K562 (cell line): ENCODE data around the gene NBEAL1. TPM values are rescaled to one million over a fixed set of nuclear protein-coding genes. Genes with fewer than 3 reads are reported as not detected.

Experiments used
- ATAC-seq: fragments of 200-7000 bp; cut with Tn5 transposase; 3 replicates; pipeline ENCODE4 v1.9.1; 2020; ENCODE audit warnings: moderate library complexity
- BruUV-seq: library from RNA; stranded (reverse); fragments of 400-500 nt; replicated peaks from 2 replicates; lab custom pipeline; 2021; lab: Mats Ljungman, UMichigan
- CTCF ChIA-PET: fragments of 300-600 bp; formaldehyde crosslinking; extraction: SDS; loops from one replicate; lab custom pipeline; 2021; ENCODE audit warnings: low intra/inter-chr PET ratio; lab: Yijun Ruan, JAX
- POLR2A ChIA-PET: fragments of 300-600, 350-650 bp; sonication (Branson Sonifier 250); formaldehyde crosslinking; extraction: SDS; loops from one replicate; lab custom pipeline; 2021; ENCODE audit warnings: antibody characterized with exemption, inconsistent platforms; lab: Yijun Ruan, JAX
- DNase-seq, 4 experiments: peaks; one replicate each; pipeline versions ENCODE4 v3.0.0 to v3.0.0-alpha.2; 2011 to 2018; ENCODE audit warnings: low spot score in 3 of 4, mixed read lengths in 3 of 4; ENCODE audit errors: extremely low read depth in 1 of 4
- FAIRE-seq: peaks from 2 replicates; lab custom pipeline; 2011; peaks lifted over from hg19 to GRCh38; lab: Jason Lieb, UNC
- H2AFZ ChIP-seq: 2 replicates; pipeline ENCODE4 v1.6.0; 2011; ENCODE audit warnings: low read depth, low read length, control low read depth, inconsistent platforms
- H3K27ac ChIP-seq: fragments of 200-600 bp; 3 replicates; pipeline ENCODE4 v1.8.0; 2011; ENCODE audit warnings: low read depth, mild to moderate bottlenecking, control low read depth, inconsistent platforms, low read length, moderate library complexity, mixed read lengths; ENCODE audit errors: extremely low read depth
- H3K27me3 ChIP-seq, 2 experiments: fragments of 300-600 bp in 1 of 2; 2 replicates in 1 of 2; 3 replicates in 1 of 2; pipeline versions ENCODE4 v1.6.0 to v1.8.0; 2011; ENCODE audit warnings: inconsistent platforms in 2 of 2, low read length in 2 of 2, mild to moderate bottlenecking in 1 of 2, mixed read lengths in 1 of 2, moderate library complexity in 1 of 2; ENCODE audit not compliant: control insufficient read depth in 2 of 2, insufficient read depth in 2 of 2
- H3K36me3 ChIP-seq: fragments of 300-600 bp; 3 replicates; pipeline ENCODE4 v1.8.0; 2011; ENCODE audit warnings: mild to moderate bottlenecking, low read length, inconsistent platforms; ENCODE audit not compliant: control insufficient read depth, insufficient read depth
- H3K4me1 ChIP-seq, 2 experiments: fragments of 200-600 bp in 1 of 2; replicated peaks in 1 of 2; 2 replicates in 1 of 2; 3 replicates in 1 of 2; pipeline versions ENCODE4 v1.5.1 to v1.8.0; 2011; ENCODE audit warnings: inconsistent platforms in 2 of 2, low read length in 2 of 2, mild to moderate bottlenecking in 1 of 2, mixed read lengths in 1 of 2, moderate library complexity in 1 of 2; ENCODE audit not compliant: control insufficient read depth in 2 of 2, insufficient read depth in 2 of 2
- H3K4me2 ChIP-seq: 2 replicates; pipeline ENCODE4 v1.6.1; 2011; ENCODE audit warnings: low read length, control low read depth, inconsistent platforms, mixed read lengths; ENCODE audit not compliant: insufficient read depth
- H3K4me3 ChIP-seq: fragments of 200-600 bp; sonication (generic), shearing (Covaris generic); 2 replicates; pipeline ENCODE4 v1.5.1; 2016; ENCODE audit warnings: control low read depth, inconsistent platforms
- H3K79me2 ChIP-seq: fragments of 200-600 bp; 3 replicates; pipeline ENCODE4 v1.8.0; 2011; ENCODE audit warnings: low read length, inconsistent platforms; ENCODE audit not compliant: control insufficient read depth, insufficient read depth
- H3K9ac ChIP-seq, 2 experiments: 2 replicates each; pipeline versions ENCODE4 v1.6.0 to v1.6.1; 2011; ENCODE audit warnings: low read depth in 2 of 2, low read length in 2 of 2, control low read depth in 1 of 2, inconsistent platforms in 1 of 2, mild to moderate bottlenecking in 1 of 2, mixed read lengths in 1 of 2; ENCODE audit not compliant: insufficient read depth in 1 of 2
- H3K9me1 ChIP-seq: one replicate; pipeline ENCODE4 v1.6.0; 2011; ENCODE audit warnings: inconsistent platforms, mild to moderate bottlenecking, low read length, moderate library complexity; ENCODE audit not compliant: control insufficient read depth, insufficient read depth
- H3K9me3 ChIP-seq: replicated peaks from 2 replicates; pipeline ENCODE4 v1.5.1; 2011; ENCODE audit warnings: low read depth, low read length, inconsistent platforms; ENCODE audit not compliant: control insufficient read depth, insufficient read depth
- H4K20me1 ChIP-seq: replicated peaks from 2 replicates; pipeline ENCODE4 v1.6.1; 2011; ENCODE audit warnings: low read length, inconsistent platforms, mixed read lengths; ENCODE audit not compliant: control insufficient read depth, insufficient read depth
- EWSR1 ChIP-seq: fragments of 450-650 bp; IDR thresholded peaks from 2 replicates; pipeline ENCODE4 v1.6.1; 2018; ENCODE audit warnings: borderline replicate concordance, mild to moderate bottlenecking, low read depth, moderate library complexity; ENCODE audit not compliant: partially characterized antibody
- KDM1A ChIP-seq, 2 experiments: fragments of 450-650 bp; IDR thresholded peaks; 2 replicates each; pipeline ENCODE4 v1.6.1; 2016; ENCODE audit warnings: mild to moderate bottlenecking in 2 of 2
- POLR3G ChIP-seq: IDR thresholded peaks from 2 replicates; pipeline ENCODE4 v1.6.1; 2011; ENCODE audit not compliant: insufficient read length, insufficient replicate concordance; ENCODE audit errors: extremely low read depth
- TEAD1 ChIP-seq, 2 experiments: fragments of 450-650 bp in 1 of 2; sonication (generic) in 1 of 2; formaldehyde crosslinking; IDR thresholded peaks; 2 replicates each; pipeline versions ENCODE4 v1.4.0 to v1.8.0; 2020 to 2022; ENCODE audit warnings: mild to moderate bottlenecking in 2 of 2, missing genetic modification reagents in 1 of 2
- ZC3H11A ChIP-seq: IDR thresholded peaks from 2 replicates; pipeline ENCODE4 v1.6.1; 2012; ENCODE audit warnings: low read depth, low read length, improper control_type of control experiment
- ZNF316 ChIP-seq: fragments of 450-650 bp; IDR thresholded peaks from 2 replicates; pipeline ENCODE4 v1.6.1; 2016
- WGBS: fragments of 100-300 bp; shearing (Covaris generic); methylation state at CpG from one replicate; pipeline ENCODE4 v1.1.6; 2016; ENCODE audit warnings: low coverage, mixed read lengths; ENCODE audit not compliant: insufficient coverage; ENCODE audit errors: missing lambda C conversion rate; 5-methylcytosine and 5-hydroxymethylcytosine counted together
- in situ Hi-C: fragments of 300-500 bp; cut with MboI; formaldehyde crosslinking; loops from 4 replicates; pipeline ENCODE4 v1.15.0; 2018; ENCODE audit warnings: inconsistent platforms, mixed read lengths
- intact Hi-C: fragments of 100-400 bp; cut with micrococcal nuclease; formaldehyde crosslinking; loops from 2 replicates; pipeline ENCODE4 v1.14.2; 2022
- polyA plus RNA-seq, 8 experiments: library from polyadenylated mRNA; depleted of rRNA in 4 of 8; stranded (reverse) in 5 of 8; unstranded in 3 of 8; fragments of >200 nt; fragmentation: Nextera tagmentation in 2 of 8; fragmentation: Illumina TruSeq in 1 of 8; extraction: Ambion mirVana in 2 of 8; extraction: Trizol in 1 of 8; gene quantifications; 2 replicates each; pipeline versions ENCODE4 v1.2.1 to v1.2.3, GENCODE V29; 2011 to 2014; ENCODE audit warnings: inconsistent platforms in 1 of 8, missing spikeins in 1 of 8
- total RNA-seq, 7 experiments: library from RNA; depleted of rRNA in 6 of 7; stranded (reverse); fragments of >200 nt in 6 of 7; fragmentation: Illumina TruSeq in 2 of 7; extraction: Trizol in 2 of 7; gene quantifications; 2 replicates each; pipeline versions ENCODE4 v1.2.1 to v1.2.3, GENCODE V29; 2011 to 2021; ENCODE audit warnings: low replicate concordance in 1 of 7
- TF ChIP-seq, protein P1 (sequence below): fragments of 450-650 bp; IDR thresholded peaks from 2 replicates; pipeline ENCODE4 v1.6.1; 2016; ENCODE audit warnings: mild to moderate bottlenecking
- TF ChIP-seq, protein P2 (sequence below): fragments of 250-450 bp; sonication (Bioruptor Pico); IDR thresholded peaks from 2 replicates; pipeline ENCODE4 v1.6.1; 2021; ENCODE audit warnings: mild to moderate bottlenecking

Gene NBEAL1
- total and polyA plus RNA-seq, 9 of the 15 experiments (the other 6 are each of a cell fraction or from before 2014, with no cell fraction given): 2.1 to 13.5 (median 7.3) TPM

DNA sequence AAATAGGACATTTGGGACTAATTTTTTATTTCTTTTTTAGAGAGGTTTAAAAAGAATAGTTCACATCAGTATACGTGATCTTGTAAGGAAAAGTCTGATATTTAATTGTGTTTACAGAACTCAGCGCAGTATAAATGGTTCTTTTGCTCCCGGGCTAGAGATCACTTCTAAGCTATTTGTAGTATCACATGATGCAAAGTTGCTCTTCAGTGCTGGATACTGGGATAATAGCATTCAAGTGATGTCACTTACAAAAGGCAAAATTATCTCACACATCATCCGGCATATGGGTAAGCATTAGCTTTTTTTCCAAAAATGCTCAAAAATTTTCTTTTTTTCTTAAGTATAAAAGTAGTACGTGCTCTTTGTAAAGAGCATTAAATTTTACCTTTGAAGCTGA, 186.8 kb downstream of the NBEAL1 start:
- Histone ChIP-seq H3K9ac (no peak overlapping the region), H3K79me2 (no peaks in the 10 kb centered on the region), H3K9me3 (no peaks in the 10 kb centered on the region), H3K4me2 (no peak overlapping the region), H2AFZ (no peak overlapping the region), H4K20me1 (no peaks in the 10 kb centered on the region), H3K4me1 (no peaks in the 10 kb centered on the region), H3K36me3 (peaks cover 3% of the 10 kb centered on the region; the same call in 1 of the 3 replicates), H3K4me3 (no peak overlapping the region), H3K9me1 (no peaks in the 10 kb centered on the region), H3K27ac (no peak overlapping the region), H3K27me3 (no peaks in the 10 kb centered on the region)
- FAIRE-seq (no peak), DNase-seq (no peak), ATAC-seq (no peak)
- intact Hi-C loops (no loop called here), in situ Hi-C loops (no loop called here)
- POLR2A ChIA-PET: no interaction called here
- TF ChIP-seq, protein P1, sequence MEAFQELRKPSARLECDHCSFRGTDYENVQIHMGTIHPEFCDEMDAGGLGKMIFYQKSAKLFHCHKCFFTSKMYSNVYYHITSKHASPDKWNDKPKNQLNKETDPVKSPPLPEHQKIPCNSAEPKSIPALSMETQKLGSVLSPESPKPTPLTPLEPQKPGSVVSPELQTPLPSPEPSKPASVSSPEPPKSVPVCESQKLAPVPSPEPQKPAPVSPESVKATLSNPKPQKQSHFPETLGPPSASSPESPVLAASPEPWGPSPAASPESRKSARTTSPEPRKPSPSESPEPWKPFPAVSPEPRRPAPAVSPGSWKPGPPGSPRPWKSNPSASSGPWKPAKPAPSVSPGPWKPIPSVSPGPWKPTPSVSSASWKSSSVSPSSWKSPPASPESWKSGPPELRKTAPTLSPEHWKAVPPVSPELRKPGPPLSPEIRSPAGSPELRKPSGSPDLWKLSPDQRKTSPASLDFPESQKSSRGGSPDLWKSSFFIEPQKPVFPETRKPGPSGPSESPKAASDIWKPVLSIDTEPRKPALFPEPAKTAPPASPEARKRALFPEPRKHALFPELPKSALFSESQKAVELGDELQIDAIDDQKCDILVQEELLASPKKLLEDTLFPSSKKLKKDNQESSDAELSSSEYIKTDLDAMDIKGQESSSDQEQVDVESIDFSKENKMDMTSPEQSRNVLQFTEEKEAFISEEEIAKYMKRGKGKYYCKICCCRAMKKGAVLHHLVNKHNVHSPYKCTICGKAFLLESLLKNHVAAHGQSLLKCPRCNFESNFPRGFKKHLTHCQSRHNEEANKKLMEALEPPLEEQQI: no peak
- no peak for TF ChIP-seq ZC3H11A
- CTCF ChIA-PET: no interaction called here
- BruUV-seq: no TSS peak
- 66% methylated on average over 5 of the region's 5 CpGs for WGBS

DNA sequence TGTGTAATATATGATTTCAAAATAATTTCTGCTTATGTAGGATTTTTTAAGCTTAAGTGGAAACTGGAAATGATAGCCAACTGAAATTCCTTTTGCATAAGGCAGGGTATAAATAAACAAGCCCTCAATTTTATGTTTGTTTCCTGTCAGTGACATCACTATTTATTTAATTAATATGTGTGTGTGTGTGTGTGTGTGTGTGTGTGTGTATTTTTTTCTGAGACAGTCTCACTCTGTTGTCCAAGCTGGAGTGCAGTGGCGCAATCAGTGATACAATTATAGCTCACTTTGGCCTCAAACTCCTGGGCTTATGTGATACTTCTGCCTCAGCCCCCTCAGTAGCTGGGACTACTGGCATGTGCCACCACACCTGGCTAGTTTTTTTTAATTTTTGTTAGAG, 194.9 kb downstream of the NBEAL1 start:
- no peak for ATAC-seq
- no peak overlapping the region for H3K4me2 ChIP-seq
- no peak overlapping the region for H3K4me3 ChIP-seq
- TF ChIP-seq KDM1A (IDR thresholded peaks at IDR 0.05) (no peak), POLR3G (no peak), EWSR1 (no peak), ZNF316 (peak; percentile 22; the same call in 1 of the 2 replicates), TEAD1 (CRISPR knock-in tag; IDR thresholded peaks at IDR 0.05) (no peak)
- TF ChIP-seq, protein P2, sequence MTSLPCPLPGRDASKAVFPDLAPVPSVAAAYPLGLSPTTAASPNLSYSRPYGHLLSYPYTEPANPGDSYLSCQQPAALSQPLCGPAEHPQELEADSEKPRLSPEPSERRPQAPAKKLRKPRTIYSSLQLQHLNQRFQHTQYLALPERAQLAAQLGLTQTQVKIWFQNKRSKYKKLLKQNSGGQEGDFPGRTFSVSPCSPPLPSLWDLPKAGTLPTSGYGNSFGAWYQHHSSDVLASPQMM (CRISPR knock-in tag): no peak
- CTCF ChIA-PET: no interaction called here
- no peaks in the 10 kb centered on the region; a peak in 1 of 5 replicates for H3K4me1 ChIP-seq
- H3K9me1 ChIP-seq: no peaks in the 10 kb centered on the region
- intact Hi-C loops (no loop called here), in situ Hi-C loops (no loop called here)
- H3K79me2 ChIP-seq: no peaks in the 10 kb centered on the region
- H3K9ac ChIP-seq: no peak overlapping the region
- no peaks in the 10 kb centered on the region for H4K20me1 ChIP-seq
- no peaks in the 10 kb centered on the region for H3K27me3 ChIP-seq
- POLR2A ChIA-PET: no interaction called here
- no TSS peak for BruUV-seq
- DNase-seq: no peak
- 100% methylated on average over 1 of the region's 1 CpG for WGBS
- H3K9me3 ChIP-seq: no peaks in the 10 kb centered on the region
- peaks cover 4% of the 10 kb centered on the region; the same call in 1 of the 3 replicates for H3K36me3 ChIP-seq
- FAIRE-seq: no peak
- H3K27ac ChIP-seq: no peak overlapping the region
- H2AFZ ChIP-seq: no peak overlapping the region
